HepG2 (cell line): ENCODE data around the gene TMEM141. TPM values are rescaled to one million over a fixed set of nuclear protein-coding genes. Genes with fewer than 3 reads are reported as not detected.

Experiments
- ATAC-seq: fragments of 200-7000 bp; cut with Tn5 transposase; 3 replicates; pipeline ENCODE4 v1.9.1; 2020; ENCODE audit warnings: mild to moderate bottlenecking, moderate library complexity
- BruUV-seq: library from RNA; stranded (reverse); fragments of 400-500 nt; replicated peaks from 2 replicates; lab custom pipeline; 2021; lab: Mats Ljungman, UMichigan
- CTCF ChIA-PET: fragments of 300-600 bp; formaldehyde crosslinking; extraction: SDS; loops from one replicate; lab custom pipeline; 2021; ENCODE audit warnings: low total read pairs, inconsistent platforms, low intra/inter-chr PET ratio; lab: Yijun Ruan, JAX
- POLR2A ChIA-PET: fragments of 350-600 bp; sonication (Branson Sonifier 250); formaldehyde crosslinking; loops from one replicate; lab custom pipeline; 2020; ENCODE audit warnings: antibody characterized with exemption, inconsistent platforms; lab: Yijun Ruan, JAX
- DNase-seq: peaks from one replicate; pipeline ENCODE4 v3.0.0-alpha.2; 2015; ENCODE audit warnings: low spot score
- FAIRE-seq: peaks from 3 replicates; lab custom pipeline; 2011; peaks lifted over from hg19 to GRCh38; lab: Jason Lieb, UNC
- H2AFZ ChIP-seq: one replicate; pipeline ENCODE4 v1.6.1; 2011; ENCODE audit warnings: low read length, inconsistent platforms
- H3K27ac ChIP-seq: fragments of 300-600 bp; 3 replicates; pipeline ENCODE4 v1.8.0; 2011; ENCODE audit warnings: mixed run types, mild to moderate bottlenecking, mixed read lengths, low read length, inconsistent platforms; ENCODE audit not compliant: insufficient read depth; ENCODE audit errors: extremely low read length
- H3K27me3 ChIP-seq, 2 experiments: fragments of 200-600 bp in 1 of 2; 2 replicates in 1 of 2; 3 replicates in 1 of 2; pipeline versions ENCODE4 v1.6.0 to v1.8.0; 2011; ENCODE audit warnings: low read length in 2 of 2, mild to moderate bottlenecking in 2 of 2, moderate library complexity in 2 of 2, inconsistent platforms in 1 of 2; ENCODE audit not compliant: insufficient read depth in 2 of 2, control insufficient read depth in 1 of 2
- H3K36me3 ChIP-seq, 2 experiments: fragments of 200-600 bp in 1 of 2; replicated peaks in 1 of 2; 2 replicates in 1 of 2; 3 replicates in 1 of 2; pipeline versions ENCODE4 v1.5.1 to v1.8.0; 2011; ENCODE audit warnings: low read length in 2 of 2, inconsistent platforms in 1 of 2; ENCODE audit not compliant: insufficient read depth in 2 of 2, control insufficient read depth in 1 of 2
- H3K4me1 ChIP-seq: 2 replicates; pipeline ENCODE4 v1.5.1; 2012; ENCODE audit warnings: low read length, inconsistent platforms; ENCODE audit not compliant: insufficient read depth
- H3K4me2 ChIP-seq: 2 replicates; pipeline ENCODE4 v1.6.0; 2011; ENCODE audit warnings: low read depth, low read length, inconsistent platforms
- H3K4me3 ChIP-seq, 3 experiments: fragments of 200-600 bp in 1 of 3; sonication (generic), shearing (Covaris generic) in 1 of 3; replicated peaks in 1 of 3; 2 replicates each; pipeline ENCODE4 v1.5.1; 2011 to 2016; ENCODE audit warnings: low read length in 3 of 3, inconsistent platforms in 2 of 3, low read depth in 2 of 3, mild to moderate bottlenecking in 2 of 3, control low read depth in 1 of 3, mixed read lengths in 1 of 3; ENCODE audit not compliant: insufficient read depth in 1 of 3
- H3K79me2 ChIP-seq: one replicate; pipeline ENCODE4 v1.6.1; 2011; ENCODE audit warnings: low read length, inconsistent platforms; ENCODE audit not compliant: insufficient read depth
- H3K9ac ChIP-seq: 2 replicates; pipeline ENCODE4 v1.6.0; 2011; ENCODE audit warnings: mild to moderate bottlenecking, low read depth, low read length, inconsistent platforms; ENCODE audit not compliant: insufficient read depth
- H3K9me3 ChIP-seq: 2 replicates; pipeline ENCODE4 v1.5.1; 2012; ENCODE audit warnings: mild to moderate bottlenecking, low read length
- H4K20me1 ChIP-seq: 2 replicates; pipeline ENCODE4 v1.6.0; 2011; ENCODE audit warnings: inconsistent platforms, mild to moderate bottlenecking, low read length, moderate library complexity; ENCODE audit not compliant: insufficient read depth
- ETV6 ChIP-seq: sonication (generic); formaldehyde crosslinking; conservative IDR thresholded peaks from 2 replicates; pipeline ENCODE4 v1.4.0; 2020; ENCODE audit warnings: missing genetic modification reagents
- GZF1 ChIP-seq: sonication (generic); formaldehyde crosslinking; IDR thresholded peaks from 2 replicates; pipeline ENCODE4 v1.5.1; 2020; ENCODE audit warnings: mild to moderate bottlenecking, missing genetic modification reagents
- MLLT10 ChIP-seq: sonication (generic); formaldehyde crosslinking; IDR thresholded peaks from 2 replicates; pipeline ENCODE4 v1.4.0; 2020; ENCODE audit warnings: missing genetic modification reagents
- NCOA1 ChIP-seq: sonication (generic); formaldehyde crosslinking; IDR thresholded peaks from 2 replicates; pipeline ENCODE4 v1.9.0; 2021; ENCODE audit warnings: missing genetic modification reagents
- ZNF788 ChIP-seq: sonication (generic); formaldehyde crosslinking; IDR thresholded peaks from 2 replicates; pipeline ENCODE4 v1.5.0; 2020; ENCODE audit warnings: mild to moderate bottlenecking, missing genetic modification reagents, borderline replicate concordance
- ZSCAN30 ChIP-seq: sonication (generic); formaldehyde crosslinking; IDR thresholded peaks from 2 replicates; pipeline ENCODE4 v1.5.0; 2020; ENCODE audit warnings: mild to moderate bottlenecking, missing genetic modification reagents
- WGBS: methylation state at CpG from one replicate; pipeline ENCODE4 v1.1.6; 2017; ENCODE audit warnings: low lambda C conversion rate; 5-methylcytosine and 5-hydroxymethylcytosine counted together
- in situ Hi-C: cut with HindIII; loops from 2 replicates; pipeline ENCODE4 v1.10.0; 2017; ENCODE audit warnings: low pct_unique_long_range_greater_than_20kb; ENCODE audit not compliant: extremely low pct_ligation_motif_present
- intact Hi-C: fragments of 100-400 bp; cut with micrococcal nuclease; formaldehyde crosslinking; loops from one replicate; pipeline ENCODE4 v1.10.0; 2022; ENCODE audit not compliant: unreplicated experiment
- polyA plus RNA-seq, 8 experiments: library from polyadenylated mRNA; depleted of rRNA in 3 of 8; stranded (reverse) in 7 of 8; unstranded in 1 of 8; fragments of >200 nt; fragmentation: Illumina TruSeq in 4 of 8; extraction: Trizol in 4 of 8; gene quantifications; 2 replicates each; pipeline versions ENCODE4 v1.2.1 to v1.2.3, GENCODE V29; 2011 to 2016; ENCODE audit warnings: low read depth in 4 of 8, missing spikeins in 1 of 8, mixed read lengths in 1 of 8; ENCODE audit not compliant: insufficient read depth in 1 of 8
- total RNA-seq, 5 experiments: library from RNA; depleted of rRNA; stranded (reverse); fragments of >200 nt; fragmentation: Illumina TruSeq; extraction: Trizol; gene quantifications; 2 replicates each; pipeline ENCODE4 v1.2.3, GENCODE V29; 2016; ENCODE audit warnings: low read depth in 1 of 5
- TF ChIP-seq, protein P1 (sequence below): sonication (generic); formaldehyde crosslinking; IDR thresholded peaks from 2 replicates; pipeline ENCODE4 v1.8.0; 2023; ENCODE audit warnings: mild to moderate bottlenecking, missing genetic modification reagents
- TF ChIP-seq, protein P2 (sequence below): sonication (generic); formaldehyde crosslinking; IDR thresholded peaks from 2 replicates; pipeline ENCODE4 v1.4.0; 2020; ENCODE audit warnings: missing genetic modification reagents

TMEM141 gene
- total and polyA plus RNA-seq, 2 of the 13 experiments (the other 11 are each of a cell fraction or from before 2014, with no cell fraction given), result 81.0 to 202 TPM

DNA sequence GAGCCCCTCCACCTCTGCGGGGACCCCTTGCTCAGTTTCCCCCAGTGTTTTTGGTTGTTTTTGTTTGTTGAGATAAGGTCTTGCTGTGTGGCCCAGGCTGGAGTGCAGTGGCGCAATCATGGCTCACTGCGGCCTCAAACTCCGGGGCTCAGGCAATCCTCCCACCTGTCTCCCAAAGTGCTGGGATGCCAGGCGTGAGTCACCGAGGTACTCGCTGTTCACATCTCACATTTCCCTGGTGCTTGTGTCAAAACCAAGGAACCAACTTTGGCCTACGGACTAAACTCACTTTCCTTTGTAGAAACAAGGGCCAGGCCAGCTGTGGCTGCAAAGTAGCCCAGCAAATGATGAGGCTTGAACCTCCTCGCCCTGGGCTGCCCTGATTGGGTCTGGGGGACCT lies 41.4 kb downstream of the TMEM141 start:
- 95% methylated on average over 8 of the region's 9 CpGs for WGBS
- intact Hi-C loops (no loop called here), in situ Hi-C loops (no loop called here)
- H3K4me2 ChIP-seq, result no peak overlapping the region
- H3K36me3 ChIP-seq, result peaks cover 31 to 50% of the 10 kb centered on the region in 2 experiments
- H2AFZ ChIP-seq, result no peak overlapping the region
- no peak overlapping the region for H3K9ac ChIP-seq
- no peak overlapping the region for H3K4me3 ChIP-seq
- H3K9me3 ChIP-seq, result no peaks in the 10 kb centered on the region
- TF ChIP-seq ETV6 (CRISPR knock-in tag) (no peak), ZSCAN30 (CRISPR knock-in tag) (no peak), ZNF788 (no peak), NCOA1 (no peak), MLLT10 (CRISPR knock-in tag) (no peak), GZF1 (CRISPR knock-in tag) (no peak)
- TF ChIP-seq, protein P1, sequence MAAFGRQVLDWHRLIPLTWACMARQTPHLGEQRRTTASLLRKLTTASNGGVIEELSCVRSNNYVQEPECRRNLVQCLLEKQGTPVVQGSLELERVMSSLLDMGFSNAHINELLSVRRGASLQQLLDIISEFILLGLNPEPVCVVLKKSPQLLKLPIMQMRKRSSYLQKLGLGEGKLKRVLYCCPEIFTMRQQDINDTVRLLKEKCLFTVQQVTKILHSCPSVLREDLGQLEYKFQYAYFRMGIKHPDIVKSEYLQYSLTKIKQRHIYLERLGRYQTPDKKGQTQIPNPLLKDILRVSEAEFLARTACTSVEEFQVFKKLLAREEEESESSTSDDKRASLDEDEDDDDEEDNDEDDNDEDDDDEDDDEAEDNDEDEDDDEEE (CRISPR knock-in tag), result no peak
- TF ChIP-seq, protein P2, sequence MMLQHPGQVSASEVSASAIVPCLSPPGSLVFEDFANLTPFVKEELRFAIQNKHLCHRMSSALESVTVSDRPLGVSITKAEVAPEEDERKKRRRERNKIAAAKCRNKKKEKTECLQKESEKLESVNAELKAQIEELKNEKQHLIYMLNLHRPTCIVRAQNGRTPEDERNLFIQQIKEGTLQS, result no peak
- ATAC-seq (no peak), DNase-seq (no peak), FAIRE-seq (no peak)
- no peaks in the 10 kb centered on the region for H3K79me2 ChIP-seq
- H4K20me1 ChIP-seq, result no peaks in the 10 kb centered on the region
- CTCF ChIA-PET, result no interaction called here
- BruUV-seq, result no TSS peak
- no peaks in the 10 kb centered on the region for H3K27me3 ChIP-seq
- no peaks in the 10 kb centered on the region for H3K4me1 ChIP-seq
- no peak overlapping the region for H3K27ac ChIP-seq
- POLR2A ChIA-PET, result no interaction called here
